ENCODE measurements around the gene MTSS2.

MTSS2 gene

GRCh38 chr16:70703041-70703834 lies 17.4 kb upstream of the MTSS2 start:
- TF ChIP-seq CTCF (conservative IDR thresholded peaks at IDR 0.05; ENCODE audit: low read length), result peak; percentile 71
- DNase-seq (ENCODE audit: low read depth), result peak; percentile 98
- peak overlapping the region; percentile 7 for H3K4me3 ChIP-seq (ENCODE audit: low read length)

- TF ChIP-seq CTCF (conservative IDR thresholded peaks at IDR 0.05; ENCODE audit: low read length), result no peak
- H3K4me3 ChIP-seq (ENCODE audit: low read length), result no peak overlapping the region; the same call in 1 of the 2 replicates
- no peak for DNase-seq (ENCODE audit: low read depth)
Measured at GRCh38 chr16:70702624-70703023, 16.8 kb upstream of the MTSS2 start.

- H3K4me3 ChIP-seq (ENCODE audit: low read length), result no peak overlapping the region
- no peak for TF ChIP-seq CTCF (conservative IDR thresholded peaks at IDR 0.05; ENCODE audit: low read length)
- DNase-seq (ENCODE audit: low read depth), result no peak
Measured at GRCh38 chr16:70701998-70702397, 16.1 kb upstream of the MTSS2 start.

GRCh38 chr16:70701596-70701995 lies 15.7 kb upstream of the MTSS2 start:
- DNase-seq (ENCODE audit: low read depth), result no peak
- TF ChIP-seq CTCF (conservative IDR thresholded peaks at IDR 0.05; ENCODE audit: low read length), result no peak
- no peak overlapping the region for H3K4me3 ChIP-seq (ENCODE audit: low read length)

GRCh38 chr16:70701036-70701435 lies 15.2 kb upstream of the MTSS2 start:
- no peak overlapping the region for H3K4me3 ChIP-seq (ENCODE audit: low read length)
- TF ChIP-seq CTCF (conservative IDR thresholded peaks at IDR 0.05; ENCODE audit: low read length), result no peak
- no peak for DNase-seq (ENCODE audit: low read depth)

- TF ChIP-seq CTCF (conservative IDR thresholded peaks at IDR 0.05; ENCODE audit: low read length), result no peak
- DNase-seq (ENCODE audit: low read depth), result no peak
Measured at GRCh38 chr16:70700101-70701020, 14.5 kb upstream of the MTSS2 start.

More at GRCh38 chr16:70700101-70701020, 14.5 kb upstream of the MTSS2 start:
- H3K4me3 ChIP-seq (ENCODE audit: low read length), result no peak overlapping the region
